NCI-H1694 treated with DMSO at 0.1 percent for 48 hours (cell line): ENCODE results near the gene HLX.

ENCODE experiments used
- DNase-seq: peaks from one replicate; lab custom pipeline; 2025; lab: John Stamatoyannopoulos, UW

HLX gene

DNA sequence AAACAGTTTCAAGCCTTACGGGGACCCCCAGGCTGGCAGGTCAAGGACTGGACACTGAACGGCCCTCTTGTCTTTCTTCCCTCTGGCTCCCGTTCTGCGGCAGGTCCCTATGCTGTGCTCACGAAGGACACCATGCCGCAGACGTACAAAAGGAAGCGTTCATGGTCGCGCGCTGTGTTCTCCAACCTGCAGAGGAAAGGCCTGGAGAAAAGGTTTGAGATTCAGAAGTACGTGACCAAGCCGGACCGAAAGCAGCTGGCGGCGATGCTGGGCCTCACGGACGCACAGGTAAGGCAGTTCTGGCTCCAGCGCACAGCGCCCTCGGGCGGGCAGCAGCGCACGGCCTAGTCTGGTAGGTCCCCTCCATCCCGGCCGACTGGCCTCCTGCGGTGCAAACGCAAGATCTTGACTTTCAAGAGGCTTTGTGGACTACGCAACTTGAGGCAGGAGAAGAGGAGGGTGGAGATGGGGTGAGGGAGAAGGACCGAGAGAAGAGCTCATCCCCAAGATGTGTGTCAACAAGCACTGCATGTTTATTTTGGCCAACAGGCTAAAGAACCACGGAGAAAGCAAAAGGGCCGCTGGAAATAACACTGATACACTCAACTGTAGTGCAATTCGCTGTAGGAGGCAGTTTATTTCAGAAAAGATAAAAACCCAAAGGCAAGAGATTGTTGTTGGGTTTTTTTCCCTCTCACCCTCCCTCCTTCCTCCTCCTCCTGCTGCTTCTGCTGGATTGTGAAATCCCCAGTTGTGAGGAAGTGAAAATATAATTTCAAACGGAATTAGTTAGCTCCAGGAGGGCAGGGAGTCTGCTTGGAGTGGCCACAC lies 3.0 kb downstream of the HLX start:
- DNase-seq: no peak

DNA sequence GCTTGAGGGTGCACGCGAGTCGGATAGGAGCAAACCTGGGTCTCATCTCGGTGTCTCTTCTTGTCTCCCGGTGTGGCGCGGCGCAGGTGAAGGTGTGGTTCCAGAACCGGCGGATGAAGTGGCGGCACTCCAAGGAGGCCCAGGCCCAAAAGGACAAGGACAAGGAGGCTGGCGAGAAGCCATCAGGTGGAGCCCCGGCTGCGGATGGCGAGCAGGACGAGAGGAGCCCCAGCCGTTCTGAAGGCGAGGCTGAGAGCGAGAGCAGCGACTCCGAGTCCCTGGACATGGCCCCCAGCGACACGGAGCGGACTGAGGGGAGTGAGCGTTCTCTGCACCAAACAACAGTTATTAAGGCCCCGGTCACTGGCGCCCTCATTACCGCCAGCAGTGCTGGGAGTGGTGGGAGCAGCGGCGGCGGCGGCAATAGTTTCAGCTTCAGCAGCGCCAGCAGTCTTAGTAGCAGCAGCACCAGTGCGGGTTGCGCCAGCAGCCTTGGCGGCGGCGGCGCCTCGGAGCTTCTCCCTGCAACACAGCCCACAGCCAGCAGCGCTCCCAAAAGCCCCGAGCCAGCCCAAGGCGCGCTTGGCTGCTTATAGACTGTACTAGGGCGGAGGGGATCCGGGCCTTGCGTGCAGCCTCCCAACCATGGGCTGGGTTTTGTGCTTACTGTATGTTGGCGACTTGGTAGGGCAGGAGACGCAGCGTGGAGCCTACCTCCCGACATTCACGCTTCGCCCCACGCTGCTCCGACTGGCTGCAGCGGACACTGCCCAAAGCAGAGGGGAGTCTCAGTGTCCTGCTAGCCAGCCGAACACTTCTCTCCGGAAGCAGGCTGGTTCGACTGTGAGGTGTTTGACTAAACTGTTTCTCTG lies 5.1 kb downstream of the HLX start:
- no peak for DNase-seq

DNA sequence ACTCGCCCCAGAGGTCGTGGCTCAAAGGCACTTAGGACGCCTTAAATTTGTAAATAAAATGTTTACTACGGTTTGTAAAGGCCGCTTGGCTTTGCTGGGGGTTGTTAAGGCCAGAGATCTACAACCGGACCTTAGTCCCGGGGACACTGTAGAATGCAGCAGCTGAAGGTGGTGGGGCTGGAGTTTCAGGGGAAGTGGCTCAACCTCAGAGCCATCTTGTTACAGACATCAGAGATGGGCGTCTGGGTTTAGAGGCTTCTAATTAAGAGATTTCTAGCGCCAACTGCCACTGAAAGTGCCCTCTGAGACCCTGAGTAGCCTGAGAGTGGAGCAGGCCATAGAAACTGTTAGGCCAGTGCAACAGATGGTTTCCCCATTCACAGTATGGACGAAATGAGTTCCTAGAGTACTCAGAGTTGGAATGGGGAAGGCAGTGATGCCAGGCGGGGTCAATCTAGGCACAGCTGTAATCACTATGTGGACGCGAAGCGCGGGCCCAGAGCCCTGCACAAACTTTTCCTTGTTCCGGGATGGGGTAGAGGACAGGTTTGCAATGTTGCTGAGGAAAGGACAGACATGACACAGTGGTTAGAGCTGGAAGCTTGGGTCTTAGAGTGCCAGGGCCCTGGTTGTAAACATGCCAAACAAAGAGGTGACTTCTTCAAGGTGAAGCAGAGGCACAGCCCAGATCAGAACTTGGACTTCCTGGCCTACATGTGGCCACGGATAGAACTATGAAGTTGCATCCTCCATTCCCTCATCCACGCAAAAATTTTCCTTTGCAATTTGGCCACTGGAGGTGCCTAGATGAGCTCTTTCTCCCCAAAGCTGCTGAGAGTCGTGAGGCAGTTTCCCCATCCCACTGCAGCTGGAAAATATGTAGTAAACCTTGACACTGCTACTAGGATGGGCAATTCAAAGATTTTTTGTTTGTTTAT lies 6.0 kb downstream of the HLX start:
- DNase-seq: no peak

DNA sequence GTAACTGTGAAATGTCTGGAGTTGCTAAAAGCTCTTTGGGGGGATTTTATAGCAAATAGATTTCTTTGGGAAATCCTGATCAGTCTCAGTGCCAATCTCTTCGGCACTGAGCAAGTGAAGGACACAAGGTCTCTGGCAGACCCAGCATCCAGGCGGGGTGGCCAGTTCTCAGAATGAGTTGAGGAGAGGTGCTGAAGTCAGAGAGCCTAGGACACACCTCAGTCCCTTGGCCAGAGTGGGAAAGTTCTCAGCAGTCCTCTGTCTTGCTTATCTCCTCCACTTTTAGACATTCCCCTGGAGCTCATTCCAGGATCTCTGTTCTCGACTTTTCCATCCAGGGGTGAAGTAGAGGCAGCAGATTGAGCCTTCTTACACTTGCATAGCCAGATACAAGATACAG lies 6.7 kb downstream of the HLX start:
- DNase-seq: no peak

DNA sequence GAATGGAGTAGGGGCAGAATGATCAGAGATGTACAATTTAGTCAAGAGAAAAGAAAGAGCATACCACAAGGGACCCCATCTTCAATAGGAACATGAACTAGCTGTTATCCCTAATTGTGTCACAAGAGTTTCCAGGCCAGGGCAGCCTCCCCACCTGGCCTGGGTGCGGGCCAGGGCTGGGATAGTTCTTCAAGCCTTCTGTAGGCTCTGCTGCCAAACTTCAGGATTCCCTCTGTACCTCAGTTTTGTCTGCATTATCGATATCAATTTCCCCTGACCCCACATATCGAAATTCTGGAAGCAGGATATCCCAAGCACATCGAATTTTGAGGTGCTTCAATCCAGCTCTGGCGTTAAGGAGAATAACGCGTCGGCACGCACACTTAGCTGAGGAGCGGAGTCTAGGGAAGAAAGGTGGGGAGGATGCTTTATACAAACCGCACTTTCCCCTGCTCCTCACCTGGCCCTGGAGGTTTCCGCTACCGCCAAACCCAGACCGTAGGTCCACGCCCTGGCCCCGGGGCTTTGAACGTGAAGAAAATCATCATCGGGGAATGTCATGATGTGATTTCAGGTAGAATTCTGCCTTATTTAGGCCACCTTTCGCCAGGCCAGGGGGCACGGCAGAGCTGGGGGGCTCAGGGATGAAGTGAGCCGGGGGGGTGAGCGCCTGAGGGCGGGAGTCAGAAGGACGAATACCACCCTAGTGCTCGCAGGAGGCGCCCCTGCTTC lies 7.4 kb downstream of the HLX start:
- DNase-seq: no peak

DNA sequence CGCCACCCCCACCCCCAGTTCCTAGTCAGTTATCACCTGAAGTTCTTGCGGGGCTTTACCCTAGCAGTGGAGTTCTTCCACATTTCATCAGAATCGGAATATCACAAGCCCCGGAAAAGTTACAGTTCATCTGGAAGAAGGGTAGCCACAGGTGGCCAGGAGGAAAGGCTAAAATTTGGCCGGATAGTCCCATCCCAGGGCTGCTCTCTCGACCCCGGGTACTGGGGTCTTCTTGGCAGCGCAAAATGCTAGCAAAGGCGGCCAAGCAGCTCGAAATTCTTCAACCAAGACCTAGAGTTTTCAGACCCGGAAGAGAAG lies 7.9 kb downstream of the HLX start:
- DNase-seq: no peak

DNA sequence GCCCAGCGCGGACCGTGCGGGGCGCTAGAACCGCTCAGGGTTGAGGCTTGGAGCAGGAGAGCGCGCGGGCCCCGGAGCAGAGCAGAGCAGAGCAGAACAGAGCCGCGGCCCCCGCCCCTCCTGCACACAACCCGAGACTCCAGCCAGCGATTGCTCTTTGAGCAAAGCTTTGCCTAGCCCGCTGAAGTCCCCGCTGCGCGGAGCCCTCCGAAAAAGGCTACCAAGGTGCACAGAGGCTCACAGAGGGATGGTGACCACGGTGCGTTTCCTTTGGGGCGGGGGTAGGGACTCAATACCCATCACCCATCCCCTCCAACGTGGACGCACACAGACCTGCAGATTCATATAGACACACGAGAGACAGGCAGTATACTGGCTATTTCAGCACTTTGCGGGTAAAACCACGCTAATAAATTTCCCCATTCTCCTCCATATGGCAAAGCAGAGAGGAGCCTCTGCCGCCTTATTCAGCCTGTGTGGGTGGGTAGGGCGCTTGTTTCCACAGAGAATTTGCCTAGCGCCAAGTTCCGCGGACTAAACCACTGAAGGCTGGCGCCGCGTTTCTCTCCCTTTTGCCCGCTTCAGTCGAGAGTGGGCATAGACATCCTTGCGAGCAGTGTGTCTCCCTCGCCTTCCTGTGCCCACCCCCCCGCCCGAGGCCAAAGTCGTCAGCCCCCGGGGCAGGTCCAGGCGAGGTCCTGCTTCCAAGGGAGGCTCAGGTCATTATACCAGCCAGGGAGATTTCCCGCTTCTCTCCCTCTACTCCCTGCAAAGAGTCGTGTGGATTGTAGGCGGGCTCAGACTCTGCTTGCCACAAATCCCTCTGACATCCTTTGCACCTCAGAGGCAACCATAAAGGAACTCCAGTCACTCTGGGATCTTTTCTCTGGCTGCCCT lies 8.5 kb downstream of the HLX start:
- no peak for DNase-seq

DNA sequence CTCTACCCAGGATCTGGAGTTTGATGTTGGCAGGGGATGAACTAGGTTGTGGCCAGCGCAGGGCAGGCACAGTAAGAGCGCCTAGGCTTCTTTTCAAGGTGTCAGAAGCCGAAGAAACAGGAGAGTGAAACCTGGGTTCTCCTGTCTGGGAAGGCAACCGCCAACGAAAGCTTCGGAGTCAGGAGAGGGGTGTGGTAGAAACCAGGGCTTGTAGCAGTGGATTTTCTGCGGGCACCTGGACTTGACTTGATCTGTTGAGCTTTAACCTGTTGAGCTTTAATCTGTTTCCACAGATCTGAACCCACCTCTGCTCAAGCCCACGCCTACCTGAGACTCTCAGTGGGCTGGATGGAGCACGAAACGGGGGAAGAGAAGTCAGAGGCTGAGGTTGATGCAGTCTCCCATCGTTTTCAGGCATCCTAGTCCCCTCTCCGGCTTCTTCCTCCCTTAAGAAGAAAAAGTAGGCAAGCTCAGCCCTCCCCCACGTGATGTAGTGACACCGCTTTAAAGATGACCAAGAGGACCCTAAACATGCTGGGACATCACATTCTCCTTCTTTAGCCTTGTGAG lies 9.3 kb downstream of the HLX start:
- no peak for DNase-seq

DNA sequence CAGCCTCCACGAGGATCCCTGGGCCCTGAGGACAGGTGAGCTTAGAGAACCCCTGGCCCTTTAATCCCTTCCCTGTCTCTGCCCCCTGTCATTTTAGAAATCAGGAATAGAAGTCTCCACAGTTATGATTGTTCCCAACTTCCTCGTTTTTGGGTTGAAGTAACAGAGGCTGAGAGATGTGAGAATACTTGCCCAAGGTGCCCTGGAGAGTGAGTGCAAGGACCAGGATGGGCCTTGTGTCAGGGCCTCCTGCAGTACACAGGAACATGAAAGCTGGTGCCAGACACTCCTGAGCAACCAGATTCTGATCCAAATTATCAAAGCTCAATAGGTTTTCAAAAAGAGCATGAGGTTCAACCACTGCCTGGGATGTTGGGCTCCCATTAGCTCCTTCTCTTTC lies 10.1 kb downstream of the HLX start:
- DNase-seq: no peak

DNA sequence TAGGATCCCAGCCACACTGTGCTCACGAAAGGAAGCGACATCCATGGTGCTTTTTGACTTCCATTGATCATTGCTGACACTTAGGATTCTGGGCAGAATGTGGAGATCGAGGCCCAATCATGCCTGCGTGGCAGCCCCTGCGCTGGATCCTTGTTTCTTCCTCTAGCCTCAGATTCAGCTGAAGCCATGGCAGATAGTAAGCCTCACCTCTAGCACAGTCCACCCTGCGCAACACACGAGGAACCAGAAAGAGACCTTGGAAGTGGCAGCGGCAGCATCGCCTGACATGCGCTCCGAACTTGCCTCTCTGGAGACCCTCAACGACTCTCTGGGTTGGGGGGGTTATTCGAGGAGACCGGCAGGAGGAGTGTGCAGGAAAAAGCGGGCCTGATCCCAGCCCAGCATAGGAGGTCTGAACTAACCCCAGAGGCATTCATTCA lies 10.6 kb downstream of the HLX start:
- no peak for DNase-seq

DNA sequence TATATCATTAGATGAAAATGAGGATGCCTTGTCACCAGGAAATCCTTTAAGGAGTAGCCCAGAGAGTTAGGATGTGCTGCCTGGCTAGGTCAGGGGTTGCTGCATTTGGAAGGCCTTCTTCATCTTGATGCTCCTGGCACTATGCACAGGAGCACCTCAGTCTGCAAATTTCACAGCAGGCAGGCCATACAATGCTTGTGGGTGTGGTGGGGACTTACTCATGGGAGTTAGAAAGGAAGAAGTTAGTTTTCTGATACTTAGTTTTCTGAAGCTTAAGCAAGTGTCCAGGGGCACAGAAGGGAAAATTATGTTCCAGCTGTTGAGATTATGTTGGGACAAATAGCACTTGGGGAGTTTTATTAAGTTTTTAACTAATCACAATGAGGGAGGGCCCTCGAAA lies 11.4 kb downstream of the HLX start:
- no peak for DNase-seq

DNA sequence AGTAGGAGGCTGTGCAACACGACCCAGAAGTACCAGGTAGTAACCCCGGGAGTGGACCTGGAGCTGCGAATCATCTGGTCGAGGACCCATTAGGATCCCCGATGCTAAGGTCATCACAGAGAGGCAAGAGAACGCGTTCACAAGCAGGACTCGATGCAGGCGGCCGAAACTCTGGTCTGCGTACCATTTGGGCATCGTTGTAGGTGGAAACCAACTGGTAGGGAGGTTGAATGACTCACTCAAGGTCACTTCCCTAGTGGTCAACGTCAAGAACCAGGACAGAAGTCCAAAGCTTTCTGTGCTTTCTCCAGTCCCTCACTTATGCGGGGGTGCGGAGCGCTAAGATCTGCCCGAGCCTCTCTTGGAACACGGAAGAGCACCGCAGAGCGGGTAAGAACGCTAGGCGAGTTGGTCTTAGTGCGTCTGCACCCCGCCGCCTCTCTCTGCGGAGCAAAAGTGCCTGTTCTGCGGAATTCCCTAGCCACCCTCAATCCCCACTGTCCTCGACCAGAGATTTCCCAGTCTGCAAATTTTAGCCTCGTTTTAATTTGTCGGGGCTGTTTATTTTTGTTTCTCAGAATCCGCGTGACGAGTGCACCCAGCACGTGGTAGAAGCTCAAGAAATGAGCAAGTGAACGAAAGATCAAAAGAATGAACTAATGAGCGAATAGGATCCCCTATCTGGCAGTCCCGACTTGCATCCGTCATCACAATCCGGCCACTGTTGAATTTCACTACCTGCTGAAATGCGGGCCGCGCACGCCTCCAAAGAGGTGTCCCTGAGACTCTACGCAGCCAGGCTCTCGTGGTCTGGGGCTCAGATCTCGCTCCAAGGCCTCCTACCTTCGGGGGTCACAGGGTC lies 12.2 kb downstream of the HLX start:
- no peak for DNase-seq

DNA sequence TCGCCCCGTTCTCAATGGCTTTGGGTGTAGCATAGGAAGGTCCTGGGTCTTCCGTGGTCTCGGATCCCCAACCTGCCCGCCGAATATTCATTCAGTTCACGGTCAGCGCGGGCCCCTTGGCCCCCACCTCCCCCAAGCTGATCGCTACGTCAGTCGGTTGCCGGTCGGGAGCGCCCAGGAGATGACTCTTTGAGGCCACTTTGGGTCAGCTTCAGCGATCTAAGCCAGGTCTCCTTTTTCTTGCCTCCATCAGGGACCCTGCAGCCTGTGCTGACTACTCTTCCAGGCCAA lies 12.8 kb downstream of the HLX start:
- DNase-seq: no peak

DNA sequence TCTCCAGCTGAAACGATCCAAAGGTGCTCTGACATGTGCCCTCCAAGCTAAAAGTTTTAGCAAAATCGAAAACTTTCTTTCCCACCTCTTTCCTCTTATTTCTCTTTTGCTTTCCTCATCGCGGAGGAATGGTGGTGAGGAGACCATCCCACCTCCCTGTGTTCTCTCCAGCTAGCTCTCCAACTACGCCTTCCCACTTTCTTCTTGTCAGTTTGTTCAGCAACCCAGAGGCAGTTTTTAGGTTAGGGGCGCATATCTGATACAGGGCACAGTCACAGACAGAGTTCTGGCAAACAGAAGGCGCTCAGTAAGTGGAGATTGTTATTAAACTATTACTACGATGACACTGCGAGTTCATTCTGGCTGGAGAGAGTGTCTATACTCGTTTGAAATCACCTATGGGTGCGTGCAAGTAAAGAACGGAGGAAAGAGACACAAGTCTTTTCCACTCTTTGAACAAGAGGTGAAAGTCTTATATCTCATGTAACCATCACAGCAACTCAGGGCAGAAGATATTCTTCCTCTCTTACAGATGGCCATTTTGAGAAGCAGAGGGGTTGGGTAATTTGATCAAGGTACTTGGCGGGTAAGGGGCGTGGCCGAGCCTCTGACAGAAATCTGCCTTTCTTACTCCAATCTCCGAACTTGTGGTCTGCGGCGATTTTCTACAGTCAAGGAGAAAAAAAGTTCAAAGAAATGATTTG lies 13.9 kb downstream of the HLX start:
- no peak for DNase-seq

DNA sequence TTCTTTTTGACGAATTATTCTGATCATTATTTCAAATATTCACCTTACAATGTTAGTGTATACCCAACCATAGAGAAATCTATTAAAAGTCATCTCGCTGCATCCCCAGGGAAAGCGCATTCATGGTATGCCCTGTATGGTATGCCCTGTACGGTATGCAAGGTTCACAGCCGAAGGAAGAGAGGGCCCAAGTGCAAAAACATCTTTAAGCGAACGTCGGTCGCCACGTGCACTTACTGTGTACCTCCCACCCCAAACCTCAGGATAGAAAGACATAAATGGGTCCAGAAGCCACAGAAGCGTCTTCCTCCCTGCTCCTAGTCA lies 14.4 kb downstream of the HLX start:
- DNase-seq: no peak

DNA sequence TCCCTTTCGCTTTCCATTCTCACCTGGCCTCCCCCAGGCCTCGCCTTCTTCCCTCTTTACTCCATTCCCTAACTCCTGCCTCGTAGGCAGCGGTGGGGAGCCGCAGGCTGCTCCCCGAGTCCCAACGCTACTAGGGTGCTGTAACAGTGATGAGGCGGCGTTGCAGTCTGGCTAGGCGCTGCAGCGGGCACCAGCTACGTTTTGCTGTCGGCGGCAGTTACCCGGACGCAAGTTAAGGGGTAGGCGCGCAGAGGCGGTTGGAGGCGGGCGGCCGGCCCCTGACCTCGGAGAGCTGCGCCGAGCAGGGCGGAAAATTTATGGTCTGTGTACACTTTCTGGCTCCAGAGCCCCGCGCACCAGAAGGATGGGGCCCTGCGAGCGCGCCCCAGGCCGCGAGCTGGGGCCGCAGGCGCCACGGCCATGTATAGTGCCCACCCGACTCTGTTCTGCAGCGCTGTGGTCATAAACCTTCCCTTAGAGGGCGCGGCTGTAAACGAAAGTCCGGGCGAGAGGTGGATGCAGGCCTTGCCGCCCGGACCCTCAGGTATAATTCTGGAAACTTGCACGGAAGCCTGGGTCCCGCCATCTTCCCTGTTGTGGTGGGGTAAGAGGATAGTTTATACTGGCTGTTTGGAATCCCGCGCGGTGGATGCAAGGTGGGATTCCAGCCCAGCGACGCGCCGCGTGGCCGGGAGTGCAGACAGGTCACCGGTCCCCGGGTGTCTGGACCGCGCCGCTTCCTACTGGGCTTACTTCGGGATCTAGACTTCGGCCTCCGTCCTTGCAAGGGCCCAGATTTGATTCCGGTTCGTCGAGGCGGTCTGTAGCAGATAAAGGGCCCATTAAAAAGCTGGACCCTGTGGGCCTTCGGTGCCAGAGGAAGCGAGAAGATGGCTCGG lies 15.0 kb downstream of the HLX start:
- no peak for DNase-seq

DNA sequence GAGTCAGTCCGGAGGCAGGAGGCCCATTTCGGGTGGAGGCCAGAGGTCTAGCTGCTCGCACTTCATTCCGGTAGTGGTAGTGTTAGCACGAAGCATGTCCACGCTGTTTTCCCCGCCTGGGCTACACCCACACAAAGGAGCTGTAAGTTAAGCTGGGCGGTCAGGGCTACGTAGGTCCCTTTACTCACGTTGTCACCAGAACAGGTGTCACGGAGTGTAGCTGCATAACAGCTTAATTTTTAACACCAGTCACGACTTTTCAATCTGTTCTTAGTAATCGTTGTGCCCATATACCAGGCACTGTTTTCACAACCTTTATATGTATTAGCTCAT lies 15.6 kb downstream of the HLX start:
- no peak for DNase-seq

DNA sequence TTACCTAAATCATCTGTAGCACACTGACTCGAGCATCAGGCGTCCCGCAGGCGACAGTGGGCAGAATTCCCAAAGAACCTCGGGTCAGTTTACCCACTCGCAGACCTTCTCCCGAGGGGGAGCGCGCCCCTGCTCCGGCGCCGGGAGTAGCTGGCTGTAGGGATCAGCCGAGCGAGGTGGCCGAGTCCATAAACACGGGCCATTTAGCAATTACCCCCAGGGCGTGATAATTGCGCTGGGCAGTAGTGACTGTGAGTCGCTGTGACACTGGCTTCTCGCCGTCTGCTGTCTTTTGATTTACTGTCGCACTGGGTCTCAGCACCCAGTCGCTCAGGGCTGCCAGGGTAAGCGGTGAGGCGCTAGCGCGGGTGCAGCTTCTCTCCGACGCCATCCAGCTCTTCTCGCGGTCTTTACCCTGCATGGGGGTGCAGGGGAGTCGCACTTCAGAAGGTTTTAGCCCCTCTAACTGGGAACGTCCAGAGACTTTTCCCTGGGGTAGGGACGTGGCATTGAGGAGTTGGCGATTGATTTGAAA lies 16.2 kb downstream of the HLX start:
- DNase-seq: no peak
